NCI-H1092 treated with DMSO at 0.1 percent for 48 hours (cell line): Measurements from ENCODE around the gene SIRPB1.
"Not testable (repeated sequence)": the region's sequence is repeated elsewhere in the genome, so short reads cannot be mapped to it uniquely, and the experiment has no call there.

Source experiments
- DNase-seq: peaks from one replicate; lab custom pipeline; 2025; lab: John Stamatoyannopoulos, UW

The SIRPB1 gene

GRCh38 chr20:1588533-1589460 is 31.0 kb downstream of the SIRPB1 start:
- no peak for DNase-seq

GRCh38 chr20:1587781-1588532 is 31.9 kb downstream of the SIRPB1 start:
- DNase-seq: no peak

GRCh38 chr20:1579488-1579887 is 40.3 kb downstream of the SIRPB1 start:
- DNase-seq: no peak

- DNase-seq: no peak
Observed at GRCh38 chr20:1577906-1578305, 41.9 kb downstream of the SIRPB1 start.

GRCh38 chr20:1577313-1577712 is 42.5 kb downstream of the SIRPB1 start:
- DNase-seq: not testable (repeated sequence)

- no peak for DNase-seq
Observed at GRCh38 chr20:1576641-1577040, 43.2 kb downstream of the SIRPB1 start.

- DNase-seq: not testable (repeated sequence)
Observed at GRCh38 chr20:1576003-1576402, 43.8 kb downstream of the SIRPB1 start.

GRCh38 chr20:1571583-1571982 is 48.2 kb downstream of the SIRPB1 start:
- not testable (repeated sequence) for DNase-seq
